Measurements from ENCODE around the gene TGM4. TPM values are rescaled to one million over a fixed set of nuclear protein-coding genes. Genes with fewer than 3 reads are reported as not detected.

The TGM4 gene
- total and polyA plus RNA-seq, 10 of the 15 experiments (the other 5 are each of a cell fraction or from before 2014, with no cell fraction given), result not detected

GRCh38 chr3:44877333-44877732, 2.9 kb downstream of the TGM4 start:
- in situ Hi-C loops (cut with MboI), result no loop called here
- RAD21 ChIA-PET (ENCODE audit: unreplicated experiment), result no interaction called here
- 49% methylated on average over 3 of the region's 3 CpGs for WGBS (ENCODE audit: insufficient coverage, insufficient replicate concordance, low lambda C conversion rate, missing lambda C conversion rate)
- SMC1A ChIA-PET (ENCODE audit: uncharacterized antibody, unreplicated experiment), result interaction anchor here (1.6 kb wide), 1 partner anchor 10 kb away, joined by 4 read pairs; no protein-coding TSS in a partner anchor
- Histone ChIP-seq H3K27me3 (replicated peaks in 1 of 2; ENCODE audit: control insufficient read depth in 2 of 2, insufficient read depth in 2 of 2, low read length in 1 of 2) (no peaks in the 10 kb centered on the region), H3K79me2 (ENCODE audit: control insufficient read depth, insufficient read depth, low read length) (no peaks in the 10 kb centered on the region), H3K9me3 (replicated peaks; ENCODE audit: control insufficient read depth, insufficient read depth, low read length) (no peaks in the 10 kb centered on the region), H3K4me3 (no peak overlapping the region), H4K20me1 (ENCODE audit: control insufficient read depth, insufficient read depth) (no peaks in the 10 kb centered on the region), H3K4me1 (ENCODE audit: control insufficient read depth, insufficient read depth, low read length) (no peaks in the 10 kb centered on the region), H3K27ac (ENCODE audit: control insufficient read depth, insufficient read depth) (no peak overlapping the region), H2AFZ (ENCODE audit: control insufficient read depth, low read depth, low read length) (no peak overlapping the region), H3K9ac (ENCODE audit: control insufficient read depth, insufficient read depth, low read length) (no peak overlapping the region), H3K36me3 (ENCODE audit: control insufficient read depth in 2 of 2, insufficient read depth in 2 of 2, low read length in 1 of 2) (no peaks in the 10 kb centered on the region), H3K4me2 (ENCODE audit: control insufficient read depth, insufficient read depth) (no peak overlapping the region)
- ATAC-seq, result no peak
- FAIRE-seq, result no peak
- intact Hi-C loops (cut with micrococcal nuclease; ENCODE audit: unreplicated experiment), result no loop called here
- CTCF ChIA-PET, result no interaction called here
- TF ChIP-seq, protein P1, sequence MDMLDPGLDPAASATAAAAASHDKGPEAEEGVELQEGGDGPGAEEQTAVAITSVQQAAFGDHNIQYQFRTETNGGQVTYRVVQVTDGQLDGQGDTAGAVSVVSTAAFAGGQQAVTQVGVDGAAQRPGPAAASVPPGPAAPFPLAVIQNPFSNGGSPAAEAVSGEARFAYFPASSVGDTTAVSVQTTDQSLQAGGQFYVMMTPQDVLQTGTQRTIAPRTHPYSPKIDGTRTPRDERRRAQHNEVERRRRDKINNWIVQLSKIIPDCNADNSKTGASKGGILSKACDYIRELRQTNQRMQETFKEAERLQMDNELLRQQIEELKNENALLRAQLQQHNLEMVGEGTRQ (IDR thresholded peaks at IDR 0.05; ENCODE audit: borderline replicate concordance, low read depth, low read length), result no peak
- TF ChIP-seq EZH2 (IDR thresholded peaks at IDR 0.05; ENCODE audit: borderline replicate concordance, control insufficient read depth, low read depth, low read length) (no peak), HDAC2 (IDR thresholded peaks at IDR 0.05) (no peak), JUNB (IDR thresholded peaks at IDR 0.05) (no peak), HDAC6 (IDR thresholded peaks at IDR 0.05; ENCODE audit: unreplicated experiment) (no peak), ZBTB11 (CRISPR knock-in tag; IDR thresholded peaks at IDR 0.05) (no peak), SKIL (IDR thresholded peaks at IDR 0.05; ENCODE audit: low read depth, poor library complexity, severe bottlenecking) (no peak), EGR1 (IDR thresholded peaks at IDR 0.05; ENCODE audit: borderline replicate concordance in 1 of 2, low read depth in 2 of 2, low read length in 2 of 2) (no peak), WRNIP1 (IDR thresholded peaks at IDR 0.05; ENCODE audit: borderline replicate concordance, low read depth, low read length) (no peak), CBFB (IDR thresholded peaks at IDR 0.05; ENCODE audit: low read depth) (no peak), HCFC1 (IDR thresholded peaks at IDR 0.05; ENCODE audit: low read length) (no peak), KAT2A (conservative IDR thresholded peaks at IDR 0.05; ENCODE audit: control insufficient read depth, low read depth, low read length) (no peak), YBX1 (IDR thresholded peaks at IDR 0.05) (no peak)
- TF ChIP-seq, protein P2, sequence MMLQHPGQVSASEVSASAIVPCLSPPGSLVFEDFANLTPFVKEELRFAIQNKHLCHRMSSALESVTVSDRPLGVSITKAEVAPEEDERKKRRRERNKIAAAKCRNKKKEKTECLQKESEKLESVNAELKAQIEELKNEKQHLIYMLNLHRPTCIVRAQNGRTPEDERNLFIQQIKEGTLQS (IDR thresholded peaks at IDR 0.05; ENCODE audit: borderline replicate concordance, extremely low read depth, low read depth, low read length), result no peak
- no TSS peak for BruUV-seq (replicated peaks)
- POLR2A ChIA-PET, result no interaction called here
- DNase-seq (ENCODE audit: low read depth, low spot score), result no peak

All from GM12878 (cell line).